Measurements from ENCODE around the gene ATF3. TPM values are rescaled to one million over a fixed set of nuclear protein-coding genes. Genes with fewer than 3 reads are reported as not detected.

ATF3 gene
- total RNA-seq, 1 donor from 2014 or later, result 16.8 TPM

DNA sequence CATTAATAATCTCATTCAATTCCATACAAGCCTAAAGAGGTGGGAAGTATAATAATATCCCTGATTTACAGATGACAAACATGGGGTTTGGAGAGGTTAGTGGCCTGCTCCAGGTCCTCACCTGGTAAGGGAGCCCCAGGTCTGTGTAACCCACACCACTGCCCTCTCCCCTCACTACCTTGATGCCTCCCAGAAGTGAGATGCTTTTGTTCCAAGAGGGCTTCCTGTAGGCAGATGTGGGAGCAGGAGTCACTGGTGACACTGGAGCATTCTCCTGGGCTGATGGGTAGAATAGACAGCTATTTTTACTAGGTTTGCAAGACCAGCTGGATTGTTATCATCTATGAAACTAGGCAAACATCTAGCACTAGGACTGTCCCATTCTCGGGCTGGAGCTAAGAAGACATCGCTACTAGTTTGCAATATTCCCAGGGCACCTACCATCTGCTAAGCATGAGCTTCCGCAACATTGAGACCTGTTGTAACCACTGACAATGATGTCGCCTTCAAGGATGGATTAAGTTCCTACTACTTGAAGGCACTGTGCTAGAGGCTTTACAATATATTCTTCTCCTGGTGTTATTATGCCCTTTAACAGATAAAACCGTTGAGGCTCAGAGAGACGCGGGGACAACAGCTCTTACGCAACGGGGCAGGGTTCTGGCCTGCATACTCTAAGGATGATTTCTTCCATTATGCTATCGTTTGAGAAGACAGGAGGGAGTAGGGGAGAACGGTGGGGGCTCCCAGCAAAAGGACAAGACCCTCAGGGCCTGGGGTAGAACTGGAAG lies 56.0 kb downstream of the ATF3 start:
- no peak for DNase-seq
- Mint-ChIP-seq H3K27me3 (no peaks in the 10 kb centered on the region), H3K4me1 (peaks cover 17% of the 10 kb centered on the region), H3K4me3 (no peak overlapping the region), H3K9me3 (no peaks in the 10 kb centered on the region), H3K36me3 (ENCODE audit: low read depth) (no peaks in the 10 kb centered on the region), H3K27ac (no peak overlapping the region)
- intact Hi-C loops (cut with micrococcal nuclease), result loop anchor here (1.0 to 2.0 kb wide), 6 partner anchors 35 to 331 kb away; partner anchors contain the start of genes BATF3 and FLVCR1
- TF ChIP-seq, protein P1, sequence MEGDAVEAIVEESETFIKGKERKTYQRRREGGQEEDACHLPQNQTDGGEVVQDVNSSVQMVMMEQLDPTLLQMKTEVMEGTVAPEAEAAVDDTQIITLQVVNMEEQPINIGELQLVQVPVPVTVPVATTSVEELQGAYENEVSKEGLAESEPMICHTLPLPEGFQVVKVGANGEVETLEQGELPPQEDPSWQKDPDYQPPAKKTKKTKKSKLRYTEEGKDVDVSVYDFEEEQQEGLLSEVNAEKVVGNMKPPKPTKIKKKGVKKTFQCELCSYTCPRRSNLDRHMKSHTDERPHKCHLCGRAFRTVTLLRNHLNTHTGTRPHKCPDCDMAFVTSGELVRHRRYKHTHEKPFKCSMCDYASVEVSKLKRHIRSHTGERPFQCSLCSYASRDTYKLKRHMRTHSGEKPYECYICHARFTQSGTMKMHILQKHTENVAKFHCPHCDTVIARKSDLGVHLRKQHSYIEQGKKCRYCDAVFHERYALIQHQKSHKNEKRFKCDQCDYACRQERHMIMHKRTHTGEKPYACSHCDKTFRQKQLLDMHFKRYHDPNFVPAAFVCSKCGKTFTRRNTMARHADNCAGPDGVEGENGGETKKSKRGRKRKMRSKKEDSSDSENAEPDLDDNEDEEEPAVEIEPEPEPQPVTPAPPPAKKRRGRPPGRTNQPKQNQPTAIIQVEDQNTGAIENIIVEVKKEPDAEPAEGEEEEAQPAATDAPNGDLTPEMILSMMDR (IDR thresholded peaks at IDR 0.05), result no peak
- no peak for ATAC-seq (ENCODE audit: low read depth)
- ChIA-PET POLR2A (interaction anchor here (0.6 to 1.3 kb wide), 7 partner anchors 37 to 332 kb away, joined by 4 to 8 read pairs (median 4); partner anchors contain the start of genes ATF3 and NSL1), CTCF (interaction anchor here (0.6 to 2.7 kb wide), 50 partner anchors 9 to 352 kb away, joined by 3 to 95 read pairs (median 4); partner anchors contain the start of gene BATF3)

DNA sequence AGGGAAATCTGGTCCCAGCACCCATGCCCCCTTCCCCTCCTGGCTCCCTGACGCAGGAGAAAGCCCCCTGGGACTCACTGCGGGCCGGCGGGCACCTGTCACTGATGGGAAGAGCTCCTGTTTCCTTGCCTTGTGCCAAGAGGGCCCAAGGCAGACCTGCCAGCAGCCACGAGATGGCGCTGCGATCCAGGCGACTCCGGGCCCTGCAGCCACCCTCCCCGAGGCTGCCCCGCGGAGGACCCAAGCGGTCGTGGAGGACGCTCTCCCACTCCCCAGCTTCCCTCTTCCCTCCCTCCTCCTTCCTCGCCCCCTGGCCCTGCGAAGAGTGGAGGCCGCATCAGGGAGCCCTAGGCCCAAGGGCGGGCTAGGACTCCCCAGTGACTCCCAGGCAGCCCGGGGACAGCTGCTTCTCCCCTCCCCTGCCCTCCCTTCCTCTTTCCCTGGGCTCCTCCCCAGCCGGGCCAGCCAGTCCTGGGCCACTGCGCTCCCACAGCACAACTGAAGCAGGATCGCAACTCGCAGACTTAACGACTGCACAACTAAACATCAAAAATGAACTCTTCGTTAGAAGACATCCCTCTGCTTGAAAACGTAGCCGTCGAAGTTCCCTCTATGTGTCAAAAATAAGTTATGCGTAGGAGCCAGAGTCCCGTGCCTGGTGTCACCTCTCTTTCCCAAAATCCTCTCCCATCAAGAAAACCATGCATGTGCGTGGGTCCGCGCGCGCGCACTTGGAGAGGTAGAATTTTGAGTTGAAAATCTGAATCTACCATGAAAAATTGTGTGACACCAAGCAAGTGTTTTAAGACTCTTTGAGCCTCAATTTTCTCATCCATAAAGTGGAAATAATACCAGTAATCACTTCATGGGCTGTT lies 56.9 kb downstream of the ATF3 start:
- H3K27ac Mint-ChIP-seq, result peak overlapping the region; percentile 53
- POLR2A ChIA-PET, result interaction anchor here (0.6 to 1.3 kb wide), 8 partner anchors 36 to 331 kb away, joined by 3 to 8 read pairs (median 4); partner anchors contain the start of genes ATF3 and NSL1

DNA sequence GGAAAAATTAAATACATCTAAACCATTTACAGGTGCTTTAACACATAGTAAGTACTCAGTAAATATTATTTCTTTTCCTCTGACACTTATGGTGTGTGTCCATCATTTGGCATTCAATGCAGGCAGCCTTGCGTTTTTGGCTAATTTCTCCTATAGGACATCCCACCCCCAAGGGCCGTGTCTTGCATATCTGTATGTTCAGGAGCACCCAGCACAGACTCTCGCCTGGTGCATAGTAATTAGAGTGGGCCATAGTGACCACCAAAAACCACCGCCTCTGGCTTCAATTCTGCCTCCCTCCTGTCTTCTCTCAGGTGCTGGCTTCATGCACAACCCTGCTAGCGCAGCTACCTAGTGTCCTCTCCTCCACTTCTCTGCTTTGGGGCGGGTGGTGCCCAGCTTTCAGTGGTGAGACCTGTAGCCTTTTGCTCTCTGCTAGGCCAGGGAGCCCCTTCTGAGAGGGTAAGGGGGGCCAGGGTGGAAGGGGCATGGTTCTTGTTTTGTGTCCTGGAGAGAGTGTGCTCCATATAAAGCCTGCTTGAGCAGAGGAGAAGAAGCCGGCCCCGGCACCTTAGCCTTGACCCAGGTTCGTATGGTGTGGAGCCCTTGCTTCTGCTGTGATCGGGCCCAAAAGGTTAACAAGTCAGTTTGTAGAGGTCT lies 57.7 kb downstream of the ATF3 start:
- H3K27me3 Mint-ChIP-seq, result no peaks in the 10 kb centered on the region
- peaks cover 21% of the 10 kb centered on the region for H3K4me1 Mint-ChIP-seq
- ATAC-seq (ENCODE audit: low read depth) (no peak), DNase-seq (no peak)
- H3K27ac Mint-ChIP-seq, result no peak overlapping the region
- no peaks in the 10 kb centered on the region for H3K36me3 Mint-ChIP-seq (ENCODE audit: low read depth)
- CTCF ChIA-PET, result interaction anchor here (0.6 to 3.0 kb wide), 19 partner anchors 8 to 329 kb away, joined by 3 to 95 read pairs (median 9); no protein-coding TSS in a partner anchor
- POLR2A ChIA-PET, result interaction anchor here (0.6 to 1.3 kb wide), 4 partner anchors 12 to 115 kb away, joined by 3 to 5 read pairs (median 4); no protein-coding TSS in a partner anchor
- TF ChIP-seq, protein P1 (IDR thresholded peaks at IDR 0.05), result no peak
- intact Hi-C loops (cut with micrococcal nuclease), result no loop called here
- no peaks in the 10 kb centered on the region for H3K9me3 Mint-ChIP-seq
- H3K4me3 Mint-ChIP-seq, result no peak overlapping the region

More for the DNA sequence above, 56.9 kb downstream of the ATF3 start:
- TF ChIP-seq, protein P1 (IDR thresholded peaks at IDR 0.05), result peak; percentile 61
- Mint-ChIP-seq H3K27me3 (no peaks in the 10 kb centered on the region), H3K4me1 (peaks cover 17% of the 10 kb centered on the region), H3K4me3 (peak overlapping the region; percentile 82), H3K36me3 (ENCODE audit: low read depth) (no peaks in the 10 kb centered on the region), H3K9me3 (no peaks in the 10 kb centered on the region)
- intact Hi-C loops (cut with micrococcal nuclease), result loop anchor here (1.0 to 2.0 kb wide), 6 partner anchors 34 to 330 kb away; partner anchors contain the start of genes BATF3 and FLVCR1
- CTCF ChIA-PET, result interaction anchor here (0.6 to 2.7 kb wide), 51 partner anchors 8 to 352 kb away, joined by 3 to 95 read pairs (median 4); partner anchors contain the start of gene BATF3
- DNase-seq (peak; percentile 80), ATAC-seq (ENCODE audit: low read depth) (peak; percentile 94)

DNA sequence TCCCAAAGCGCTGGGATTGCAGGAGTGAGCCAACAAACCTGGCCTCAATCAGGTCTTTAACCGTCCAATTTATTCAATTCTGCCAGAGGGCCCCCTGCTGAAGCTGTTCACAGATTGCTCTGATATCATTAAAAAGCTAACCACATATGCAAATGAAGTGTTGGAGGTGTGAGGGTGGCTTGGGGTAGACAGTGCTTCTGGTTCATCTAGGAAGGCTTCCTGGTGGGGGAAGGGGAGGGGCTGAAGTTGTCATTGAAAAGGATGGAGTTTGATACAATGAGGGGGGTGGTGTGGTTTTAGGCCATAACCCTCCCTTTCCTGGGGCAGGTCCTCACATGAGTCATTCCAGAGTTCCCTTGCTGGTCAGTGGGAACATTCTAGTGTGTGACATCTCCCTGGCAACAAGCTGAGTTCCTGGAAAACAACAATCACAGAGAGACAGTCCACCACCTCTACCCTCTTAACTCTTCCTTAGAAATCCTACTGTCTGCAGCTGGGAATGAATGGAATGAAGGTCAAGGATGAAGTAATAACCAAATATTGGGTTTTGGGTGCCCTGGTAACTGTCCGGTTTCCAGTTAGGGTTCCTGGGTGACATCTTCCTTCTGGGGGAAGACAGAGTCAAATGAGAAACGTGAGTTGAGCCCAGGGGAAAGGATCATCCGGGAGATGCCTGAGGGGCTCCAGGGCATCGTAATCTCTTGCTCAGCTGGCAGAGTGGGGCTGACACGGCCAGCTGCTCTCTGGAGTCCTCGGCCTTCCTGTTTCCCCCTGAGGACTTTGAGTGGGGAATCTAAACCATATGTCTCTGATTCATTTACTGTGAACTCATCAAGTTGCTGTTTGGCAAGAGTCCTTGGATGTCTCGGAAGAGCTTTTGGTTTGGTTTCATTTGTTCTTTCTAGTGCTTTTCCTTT lies 58.9 kb downstream of the ATF3 start:
- POLR2A ChIA-PET, result interaction anchor here (0.7 to 1.9 kb wide), 4 partner anchors 11 to 115 kb away, joined by 3 to 7 read pairs (median 4); no protein-coding TSS in a partner anchor
- no peaks in the 10 kb centered on the region for H3K27me3 Mint-ChIP-seq
- H3K27ac Mint-ChIP-seq, result no peak overlapping the region
- peaks cover 27% of the 10 kb centered on the region for H3K4me1 Mint-ChIP-seq
- TF ChIP-seq, protein P1 (IDR thresholded peaks at IDR 0.05), result no peak
- no peaks in the 10 kb centered on the region for H3K36me3 Mint-ChIP-seq (ENCODE audit: low read depth)
- H3K9me3 Mint-ChIP-seq, result no peaks in the 10 kb centered on the region
- CTCF ChIA-PET, result interaction anchor here (0.8 to 3.0 kb wide), 7 partner anchors 33 to 328 kb away, joined by 3 to 16 read pairs (median 6); no protein-coding TSS in a partner anchor
- ATAC-seq (ENCODE audit: low read depth), result peak; percentile 14
- intact Hi-C loops (cut with micrococcal nuclease), result no loop called here
- DNase-seq, result no peak
- no peak overlapping the region for H3K4me3 Mint-ChIP-seq

Measured in activated B cell treated with CpG ODN at 0.5 μM for 24 hours (primary cell).